NCI-H345 treated with DMSO at 0.1 percent for 48 hours (cell line): Measurements from ENCODE around the gene RAP1A.
"Not testable (repeated sequence)": the region's sequence is repeated elsewhere in the genome, so short reads cannot be mapped to it uniquely, and the experiment has no call there.

Experiments used
- DNase-seq: peaks from one replicate; lab custom pipeline; 2025; ENCODE audit not compliant: unreplicated experiment; lab: John Stamatoyannopoulos, UW

Gene RAP1A

DNA sequence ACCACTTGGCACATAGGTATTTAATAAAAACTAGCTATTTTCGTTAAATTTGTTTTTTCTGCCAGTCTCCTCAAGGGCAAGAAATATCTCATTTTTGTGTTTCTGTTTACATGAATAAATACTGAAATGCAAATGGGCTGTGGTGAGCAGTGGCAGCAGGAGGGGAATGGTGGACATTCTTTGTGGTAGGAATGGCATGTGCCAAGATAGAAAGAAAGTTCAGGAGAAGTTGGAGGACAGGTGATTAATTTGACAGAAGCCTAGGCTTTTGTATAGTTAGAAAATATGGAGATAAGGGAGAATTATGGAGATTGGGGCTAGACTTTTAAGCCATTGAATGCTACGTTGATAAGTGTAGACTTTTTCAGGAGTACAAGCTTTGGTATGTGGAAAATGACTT, 8.6 kb downstream of the RAP1A start:
- no peak for DNase-seq

DNA sequence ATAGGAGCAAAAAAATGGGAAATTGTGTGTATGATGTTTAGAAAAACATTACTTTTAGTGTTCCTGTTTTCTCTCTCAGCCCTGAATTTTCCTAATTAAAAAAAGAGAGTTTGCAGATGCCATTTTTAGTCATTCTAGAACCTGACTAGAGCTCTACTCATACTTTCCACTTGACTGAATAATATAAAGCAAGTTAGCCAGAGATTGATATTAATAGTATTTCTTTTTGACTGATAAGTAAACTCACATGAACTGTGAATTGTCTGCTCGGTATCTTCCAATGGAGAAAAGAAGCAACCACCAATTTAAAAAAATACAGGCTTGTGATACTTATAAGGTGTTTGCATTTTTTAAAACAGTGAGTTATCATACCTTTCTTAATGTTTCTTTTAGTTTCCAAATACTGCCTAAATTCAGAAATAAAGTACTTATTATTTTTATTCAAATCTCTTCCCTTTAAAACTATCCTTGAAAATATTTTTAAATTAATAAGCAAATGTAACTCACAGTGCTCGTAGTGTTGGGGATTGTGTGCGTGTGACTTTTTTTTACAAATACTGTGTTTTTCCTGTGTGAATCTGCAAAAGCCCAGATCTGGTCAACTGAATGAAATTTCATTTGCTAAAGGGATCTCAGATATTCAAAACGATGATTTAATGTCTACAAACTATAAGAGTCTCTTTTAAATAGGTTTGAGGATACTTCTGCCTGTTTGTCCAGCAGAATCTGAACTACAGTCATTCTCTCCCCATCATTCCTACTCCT, 9.8 kb downstream of the RAP1A start:
- no peak for DNase-seq

DNA sequence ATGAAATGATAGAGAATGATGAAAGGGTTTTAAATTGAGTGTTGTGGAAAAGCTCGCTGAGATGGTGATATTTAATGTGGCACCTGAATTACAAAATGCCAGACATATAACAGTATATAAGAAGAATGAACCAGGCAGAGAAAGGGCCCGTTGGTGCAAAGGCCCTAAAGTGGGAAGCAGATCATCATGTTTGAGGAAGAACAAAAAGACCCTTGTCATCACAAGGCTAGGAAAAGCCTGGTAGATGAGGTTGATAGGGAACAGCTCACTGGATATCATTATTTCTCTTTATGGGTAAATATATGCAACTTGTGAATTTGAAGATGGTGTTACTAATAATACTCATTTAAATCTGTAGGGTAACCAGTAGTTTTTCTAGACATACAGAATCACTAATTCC, 11.0 kb downstream of the RAP1A start:
- no peak for DNase-seq

DNA sequence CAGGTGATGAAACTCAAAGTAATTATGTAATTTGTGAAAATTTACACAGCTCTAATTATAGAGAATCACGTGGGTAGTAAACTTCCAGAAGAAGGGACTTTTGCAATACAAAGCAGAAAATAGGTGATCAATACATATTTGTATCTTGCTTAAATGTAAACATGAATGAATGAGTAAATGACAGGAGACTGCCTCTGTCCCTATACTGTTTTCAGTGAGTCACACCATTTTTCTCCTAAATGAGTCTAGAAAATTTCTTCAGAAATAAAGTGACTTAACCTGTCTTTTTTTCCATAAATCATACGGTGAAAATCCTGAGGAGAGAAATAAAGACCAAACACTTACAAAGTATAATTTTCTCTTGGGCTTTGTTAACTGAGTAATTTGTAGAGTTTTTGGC, 11.9 kb downstream of the RAP1A start:
- DNase-seq, result no peak

DNA sequence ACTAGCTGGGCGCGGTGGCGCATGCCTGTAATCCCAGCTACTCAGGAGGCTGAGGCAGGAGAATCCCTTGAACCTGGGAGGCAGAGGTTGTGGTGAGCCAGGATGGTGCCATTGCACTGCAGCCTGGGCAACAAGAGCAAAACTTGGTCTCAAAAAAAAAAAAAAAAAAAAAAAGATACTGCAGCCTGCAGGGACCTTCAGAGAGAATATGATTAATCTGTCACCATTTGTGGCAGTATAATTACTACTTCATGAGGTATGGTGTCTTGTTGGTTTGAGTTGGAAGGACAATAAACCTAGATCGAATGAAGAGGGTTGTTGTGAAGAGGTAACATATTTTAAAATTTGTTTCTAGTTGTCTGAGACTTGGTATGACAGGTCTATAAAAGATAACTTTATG, 13.2 kb downstream of the RAP1A start:
- DNase-seq, result not testable (repeated sequence)

DNA sequence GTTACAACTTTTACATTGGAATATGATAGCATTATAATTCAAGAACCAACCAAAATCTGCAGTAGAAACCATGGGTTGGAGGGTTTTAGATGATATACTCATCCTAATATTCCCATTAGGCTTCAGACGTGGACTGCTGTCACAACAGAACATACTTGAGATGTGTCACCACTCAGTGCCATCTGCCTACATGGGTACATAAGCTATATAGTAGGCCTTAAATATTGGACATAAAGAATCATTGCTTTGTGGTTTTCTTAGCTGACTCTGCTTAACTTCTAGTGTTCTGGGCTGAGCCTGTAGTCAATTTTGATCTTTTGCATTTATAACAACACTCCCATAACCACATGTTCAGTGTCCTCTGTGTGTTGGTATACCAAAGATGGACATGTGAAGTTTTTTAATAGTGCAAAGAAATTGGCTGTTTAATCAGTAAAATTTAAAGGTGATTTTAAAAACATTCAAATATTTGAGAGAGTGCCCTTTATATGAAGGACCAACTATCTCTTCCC, 14.2 kb downstream of the RAP1A start:
- no peak for DNase-seq

DNA sequence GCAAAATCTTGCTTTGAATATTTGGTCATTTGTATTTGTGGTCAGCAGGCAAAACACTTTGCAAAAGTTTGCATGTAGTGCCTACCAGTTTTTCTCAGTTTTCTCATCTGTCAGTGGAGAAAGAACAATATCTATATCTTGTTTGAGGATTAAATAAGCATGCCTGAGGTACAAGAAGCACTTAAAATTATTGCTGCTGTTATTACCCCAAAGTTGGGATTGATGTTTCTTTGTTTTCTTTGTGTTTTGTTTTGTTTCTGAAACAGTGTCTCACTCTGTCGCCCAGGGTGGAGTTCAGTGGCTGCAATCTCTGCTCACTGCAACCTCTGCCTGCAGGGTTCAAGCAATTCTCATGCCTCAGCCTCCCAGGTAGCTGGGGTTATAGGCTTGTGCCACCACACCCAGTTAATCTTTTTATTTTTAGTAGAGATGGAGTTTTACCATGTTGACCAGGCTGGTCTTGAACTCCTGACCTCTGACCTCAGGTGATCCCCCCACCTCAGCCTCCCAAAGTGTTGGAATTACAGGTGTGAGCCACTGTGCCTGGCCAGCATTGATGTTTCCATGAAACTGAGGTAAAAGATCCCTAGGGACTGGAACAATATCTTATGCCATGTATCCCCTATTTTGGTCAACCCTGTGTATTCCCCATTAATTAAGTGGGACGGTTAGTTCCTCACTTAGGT, 15.9 kb downstream of the RAP1A start:
- DNase-seq, result no peak

DNA sequence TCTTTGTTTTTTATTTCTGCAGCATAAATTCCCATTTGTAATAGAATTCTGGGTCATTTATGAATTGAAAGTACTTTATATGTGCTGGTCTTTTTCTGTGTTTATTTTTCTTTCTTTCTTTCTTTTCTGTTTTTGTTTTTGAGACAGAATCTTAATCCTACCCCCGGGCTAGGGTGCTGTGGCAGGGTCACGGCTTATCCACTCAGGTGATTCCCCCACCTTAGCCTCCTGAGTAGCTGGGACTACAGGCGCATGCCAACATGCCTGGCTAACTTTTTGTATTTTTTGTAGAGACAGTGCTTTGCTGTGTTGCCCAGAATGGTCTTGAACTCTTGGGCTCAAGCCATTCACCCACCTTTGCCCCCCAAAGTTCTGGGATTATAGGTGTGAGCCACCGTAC, 18.7 kb downstream of the RAP1A start:
- DNase-seq, result no peak

DNA sequence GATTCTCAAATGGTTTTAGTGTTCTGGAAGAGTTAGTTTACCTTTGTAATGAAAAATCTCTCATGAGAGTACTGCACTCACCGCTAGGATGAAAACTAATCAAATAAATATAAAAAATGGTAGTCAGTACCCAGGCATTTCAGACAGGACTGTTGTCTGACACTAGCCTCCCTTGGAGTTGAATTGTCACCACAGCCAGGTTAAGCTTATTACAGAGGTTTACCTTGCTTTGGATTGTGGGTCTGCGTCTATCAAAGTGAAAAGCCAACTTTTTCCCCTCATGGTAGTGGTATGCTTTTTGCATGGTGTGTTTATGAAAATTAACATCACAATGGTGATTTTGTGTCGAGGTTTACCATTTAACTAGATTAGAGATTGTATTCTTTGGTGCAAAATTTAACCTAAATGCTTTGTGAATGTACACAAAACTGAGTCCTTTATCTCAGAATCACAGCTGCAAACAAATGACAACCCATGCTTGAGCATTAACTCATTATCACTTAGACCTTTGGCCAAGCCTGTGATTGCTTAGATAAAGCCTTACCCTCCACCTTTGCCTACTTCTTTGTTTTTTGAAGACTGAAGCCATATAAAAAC, 20.1 kb downstream of the RAP1A start:
- no peak for DNase-seq

DNA sequence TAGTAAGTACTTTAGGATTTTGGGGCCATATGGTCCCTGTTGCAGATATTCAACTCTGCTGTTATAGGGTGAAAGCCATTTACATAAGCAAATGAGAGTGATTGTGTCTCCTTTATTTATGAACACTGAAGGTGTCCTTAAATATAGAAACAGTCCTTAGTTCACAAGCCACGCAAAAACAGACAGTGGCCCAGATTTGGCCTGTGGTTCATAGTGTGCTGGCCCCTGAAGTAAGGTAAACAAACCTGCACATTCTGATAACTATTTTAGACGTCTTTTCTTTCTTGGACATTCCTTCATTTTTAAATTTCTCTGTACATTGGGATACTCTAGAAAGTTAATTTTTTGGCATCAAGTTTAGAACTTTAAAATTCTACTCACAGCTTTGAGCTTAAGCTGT, 23.5 kb downstream of the RAP1A start:
- no peak for DNase-seq

DNA sequence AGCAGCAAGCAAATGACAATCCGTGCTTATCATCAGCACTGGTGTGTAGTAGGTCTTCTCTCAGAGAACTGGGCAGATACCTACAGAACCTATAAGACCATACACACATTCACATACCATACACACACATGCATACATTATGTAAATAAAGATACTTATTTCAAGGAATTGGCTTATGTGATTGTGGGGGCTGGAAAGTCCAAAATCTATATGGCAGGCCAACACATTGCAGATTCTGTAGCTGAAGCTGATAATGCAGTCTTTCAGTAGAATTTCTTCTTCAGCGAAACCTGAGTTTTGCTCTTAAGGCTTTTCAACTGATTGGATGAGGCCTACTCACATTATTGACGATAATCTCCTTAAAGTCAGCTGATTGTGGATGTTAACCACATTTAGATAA, 24.1 kb downstream of the RAP1A start:
- no peak for DNase-seq

DNA sequence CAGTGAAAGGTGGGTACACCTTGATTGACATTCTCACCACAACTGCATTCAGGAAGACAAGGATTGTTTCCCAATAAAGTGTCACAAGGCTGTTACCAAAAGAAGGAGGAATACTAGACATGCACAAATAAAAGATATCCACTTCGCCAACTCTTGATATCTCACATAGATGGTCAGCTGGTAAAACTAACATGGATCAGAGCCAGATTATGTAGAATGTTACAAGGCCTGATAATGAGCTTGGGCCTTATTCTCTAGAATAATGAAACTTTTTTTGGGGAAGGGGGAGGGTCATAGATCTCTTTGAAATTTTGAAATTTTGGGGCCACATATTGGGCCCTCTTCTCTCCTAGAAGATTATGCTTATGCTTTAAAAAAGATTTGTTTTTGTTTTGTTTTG, 24.9 kb downstream of the RAP1A start:
- DNase-seq, result no peak

DNA sequence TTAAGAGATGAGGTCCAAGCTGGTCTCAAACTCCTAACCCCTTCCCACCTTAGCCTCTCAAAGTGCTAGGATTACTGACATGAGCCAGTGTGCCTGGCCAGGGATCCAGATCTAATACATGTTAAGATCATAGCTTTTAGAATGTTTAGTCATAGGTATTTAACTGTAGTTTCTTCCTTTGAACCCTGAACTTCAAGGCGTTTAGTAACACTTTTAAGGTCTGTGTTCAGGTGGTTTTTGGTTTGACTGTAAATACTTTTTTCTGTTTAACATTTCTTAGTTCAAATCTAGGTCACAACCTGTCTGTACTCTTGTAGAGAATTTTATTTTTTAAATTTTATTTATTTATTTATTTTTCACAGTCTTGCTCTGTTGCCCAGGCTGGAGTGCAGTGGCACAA, 28.1 kb downstream of the RAP1A start:
- no peak for DNase-seq

DNA sequence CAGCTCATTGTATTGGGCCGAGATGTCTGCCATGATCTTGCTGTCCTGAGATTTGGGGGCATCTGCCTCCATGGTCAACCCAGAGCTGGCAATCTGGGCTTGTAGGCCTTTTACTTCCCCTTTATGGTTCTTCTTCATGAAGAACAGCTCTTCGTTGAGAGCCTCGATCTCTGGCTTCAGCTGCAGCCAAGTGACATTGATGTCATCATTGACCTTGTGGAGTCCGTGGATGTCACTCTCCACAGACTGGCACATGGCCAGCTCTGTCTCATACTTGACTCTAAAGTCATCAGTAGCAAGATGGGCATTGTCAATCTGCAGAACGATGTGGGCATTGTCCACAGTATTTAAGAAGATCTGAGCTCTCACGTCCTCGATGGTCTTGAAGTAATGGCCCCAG, 29.2 kb downstream of the RAP1A start:
- DNase-seq, result no peak

DNA sequence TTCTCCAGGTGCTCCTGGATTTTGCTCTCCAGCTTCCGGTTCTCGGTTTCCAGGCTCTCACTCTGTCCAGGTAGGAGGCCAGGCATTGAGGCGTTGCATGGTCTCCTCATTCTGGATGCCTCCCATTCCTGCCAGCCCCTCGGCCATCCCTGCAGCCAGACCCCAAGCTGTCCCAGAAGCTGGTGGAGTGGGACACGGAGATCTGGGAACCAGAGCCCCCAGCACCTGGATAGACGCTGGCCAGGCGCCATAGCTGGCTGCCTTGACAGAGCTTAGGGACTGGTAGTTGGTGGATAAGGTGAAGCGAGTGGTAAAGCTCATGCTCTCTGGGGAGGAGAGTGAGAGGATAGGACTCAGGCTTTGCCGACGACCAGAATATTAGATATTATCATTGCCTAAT, 29.6 kb downstream of the RAP1A start:
- DNase-seq, result no peak

DNA sequence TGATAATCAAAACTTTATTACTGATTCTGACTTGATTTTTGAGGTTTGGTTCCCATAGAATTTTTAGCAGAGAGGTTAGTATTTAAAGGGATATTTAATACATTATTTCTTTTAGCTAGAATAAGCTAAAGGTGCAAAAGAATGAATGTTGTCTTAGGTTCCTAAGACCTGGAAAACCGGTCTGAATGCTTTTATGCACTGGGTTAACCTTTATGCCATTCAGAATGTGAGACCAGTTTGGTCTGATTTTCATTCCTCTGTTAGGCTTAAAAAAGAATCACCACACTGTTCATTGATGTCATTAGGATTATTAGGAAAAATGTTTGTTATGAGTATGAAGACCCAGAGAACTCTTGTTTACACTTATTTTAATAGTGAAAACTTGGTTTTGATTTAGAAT, 30.1 kb downstream of the RAP1A start:
- no peak for DNase-seq

DNA sequence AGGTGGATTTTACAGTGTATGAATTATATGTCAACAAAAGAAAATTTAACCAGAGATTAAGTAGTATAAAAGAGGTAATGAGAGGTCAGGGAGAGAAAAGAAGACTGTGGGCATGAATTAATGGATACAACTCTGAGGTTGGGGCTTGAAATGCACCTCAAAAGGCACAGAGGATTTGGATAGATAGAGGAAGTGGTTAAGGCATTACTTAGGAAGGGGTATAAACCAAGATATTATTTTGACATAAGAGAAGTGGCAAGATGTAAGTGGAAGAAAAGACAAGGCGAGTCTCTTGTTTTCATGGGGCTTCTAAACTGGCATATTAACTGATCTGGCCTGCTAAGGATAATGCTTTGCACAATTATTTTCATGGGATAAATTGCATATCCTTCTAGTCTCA, 34.1 kb downstream of the RAP1A start:
- no peak for DNase-seq

DNA sequence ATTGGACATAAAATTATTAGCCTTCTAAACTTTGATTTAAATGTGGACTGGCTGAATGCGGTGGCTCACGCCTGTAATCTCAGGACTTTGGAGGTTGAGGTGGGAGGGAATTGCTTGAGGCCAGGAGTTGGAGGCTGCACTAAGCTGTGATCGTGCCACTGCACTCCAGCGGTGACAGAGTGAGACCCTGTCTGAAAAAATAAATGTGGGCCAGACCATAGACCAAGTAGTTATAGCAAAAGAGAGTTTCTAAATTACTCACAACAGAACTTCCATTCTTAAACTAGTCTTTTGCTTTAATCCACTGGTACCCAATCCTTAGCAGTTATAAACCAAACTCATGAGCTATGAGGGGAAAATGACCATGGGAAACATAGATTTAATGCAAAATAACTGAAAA, 35.2 kb downstream of the RAP1A start:
- no peak for DNase-seq

DNA sequence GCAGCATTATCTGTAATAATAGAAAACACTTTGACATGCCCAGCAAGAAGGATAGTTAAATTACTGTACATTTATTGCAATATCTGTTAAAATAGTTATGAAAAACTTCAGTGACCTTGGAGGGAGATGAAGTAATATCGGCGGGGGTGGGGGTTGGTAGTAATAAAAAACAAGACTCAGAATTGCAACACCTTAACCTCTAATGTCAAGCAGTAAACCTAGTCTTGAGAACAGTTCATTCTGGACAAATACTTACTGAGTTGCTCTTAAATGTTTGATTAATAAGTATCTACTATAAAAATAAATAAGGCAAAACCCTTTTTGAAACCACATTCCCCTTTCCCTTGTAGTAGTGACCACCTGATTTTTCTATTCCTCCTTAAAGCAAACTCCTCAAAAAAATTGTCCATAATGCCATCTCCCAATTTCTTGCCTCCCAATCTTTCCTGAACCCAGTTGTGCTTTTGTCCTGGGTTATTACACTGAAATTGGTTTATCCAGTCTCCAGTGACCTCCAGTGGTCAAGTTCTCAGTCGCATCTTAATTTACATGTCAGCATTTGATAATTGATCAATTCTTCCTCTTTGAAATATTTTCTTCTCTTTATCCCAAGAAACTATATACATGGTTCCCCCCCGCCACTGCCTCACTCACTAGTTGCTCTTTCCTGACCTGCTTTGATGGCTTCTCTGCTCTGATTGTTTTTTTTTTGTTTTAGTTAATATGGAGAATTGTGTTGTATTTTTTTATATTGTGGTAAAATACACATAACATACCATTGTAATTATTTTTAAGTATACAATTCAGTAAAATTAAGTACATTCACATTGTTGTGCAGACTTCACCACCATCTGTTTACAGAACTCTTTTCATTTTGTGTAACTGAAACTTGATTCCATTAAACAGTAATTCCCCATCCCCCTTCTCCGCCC, 36.8 kb downstream of the RAP1A start:
- no peak for DNase-seq

DNA sequence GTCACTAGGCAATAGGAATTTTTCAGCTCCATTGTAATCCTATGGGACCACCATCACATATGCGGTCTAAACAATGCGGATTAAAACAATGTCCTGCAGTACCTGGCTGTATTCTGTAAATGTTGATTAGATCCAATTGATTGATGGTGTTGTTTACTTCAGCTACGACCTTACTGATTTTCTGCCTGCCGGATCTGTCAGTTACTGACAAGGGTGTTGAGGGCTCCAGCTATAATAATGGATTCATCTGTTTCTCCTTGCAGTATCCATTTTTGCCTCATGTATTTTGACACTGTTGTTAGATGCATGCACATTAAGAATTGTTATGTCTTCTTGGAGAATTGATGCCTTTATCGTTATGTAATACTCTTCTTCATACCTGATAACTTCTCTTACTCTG, 39.0 kb downstream of the RAP1A start:
- DNase-seq, result no peak
